Pons (tissue), 1 donor: ENCODE data around the gene GATA3.

Experiments used
- DNase-seq: peaks from one replicate; pipeline ENCODE4 v3.0.0-alpha.2; 2016; ENCODE audit warnings: low spot score

The GATA3 gene

GRCh38 chr10:8064436-8064835, 9.9 kb downstream of the GATA3 start:
- DNase-seq = no peak

- no peak for DNase-seq
Measured at GRCh38 chr10:8065651-8066050, 11.2 kb downstream of the GATA3 start.

- no peak for DNase-seq
Measured at GRCh38 chr10:8066124-8066523, 11.6 kb downstream of the GATA3 start.

GRCh38 chr10:8066797-8067196, 12.3 kb downstream of the GATA3 start:
- DNase-seq = no peak

GRCh38 chr10:8069108-8069507, 14.6 kb downstream of the GATA3 start:
- no peak for DNase-seq

- DNase-seq = no peak
Measured at GRCh38 chr10:8069627-8070026, 15.1 kb downstream of the GATA3 start.

DNA sequence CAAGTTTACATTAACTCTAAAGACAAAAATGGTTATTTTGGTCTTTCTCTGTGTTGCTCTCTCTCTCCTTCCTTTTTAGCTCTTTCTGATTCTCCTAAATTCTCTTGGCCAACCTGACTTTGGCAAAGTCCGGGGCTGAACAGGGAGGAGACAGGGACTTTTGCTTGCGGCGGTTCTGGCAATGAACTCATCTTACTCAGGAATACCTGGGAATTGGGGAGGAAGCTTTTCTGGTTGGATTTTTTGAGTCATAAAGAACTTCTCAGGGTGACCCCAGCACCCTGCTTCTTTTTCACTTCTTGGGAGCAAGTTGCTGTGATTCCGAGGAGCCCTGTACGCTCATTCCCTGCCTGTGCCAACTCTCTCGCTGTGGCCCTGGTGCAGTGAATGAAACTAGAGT, 16.0 kb downstream of the GATA3 start:
- DNase-seq = no peak

- no peak for DNase-seq
Measured at GRCh38 chr10:8071006-8071405, 16.5 kb downstream of the GATA3 start.

DNA sequence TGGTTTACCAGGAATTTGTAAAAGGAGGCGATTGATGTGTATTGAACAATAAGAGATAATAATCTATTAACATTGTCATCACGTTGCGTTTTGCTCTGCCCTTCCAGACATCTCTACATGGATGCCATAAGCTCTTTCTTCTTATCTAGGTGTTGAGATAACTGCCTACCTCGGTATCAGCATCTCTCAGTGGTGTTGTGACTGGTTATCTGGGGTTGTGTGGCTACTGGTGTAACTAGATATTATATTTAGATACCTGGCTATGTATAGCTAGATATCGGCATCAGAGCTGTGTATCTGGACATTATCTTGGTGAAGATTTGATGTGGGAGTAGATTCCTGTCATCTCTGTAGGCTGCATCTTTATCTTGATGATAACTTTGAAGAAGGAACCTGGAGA, 17.2 kb downstream of the GATA3 start:
- no peak for DNase-seq

DNA sequence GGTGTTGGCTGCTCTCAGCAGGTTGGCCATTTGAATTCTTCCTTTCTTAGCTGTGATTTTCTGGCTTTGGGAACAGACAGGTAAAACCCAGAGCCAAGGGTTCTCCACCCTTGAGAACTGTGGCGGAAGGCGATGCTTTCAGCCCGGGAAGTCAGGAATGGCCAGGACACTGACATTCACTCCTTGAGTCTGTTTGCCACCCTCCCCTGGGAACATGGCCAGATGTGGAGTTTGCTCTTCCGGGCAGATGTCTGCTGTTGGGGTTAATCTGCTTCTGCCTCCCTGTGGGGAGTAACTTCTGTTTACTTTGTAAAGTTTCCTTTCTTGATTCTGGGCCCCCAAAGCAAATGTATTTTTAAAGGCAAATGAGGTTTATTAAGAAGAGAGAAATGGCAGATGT, 17.7 kb downstream of the GATA3 start:
- DNase-seq = no peak

DNA sequence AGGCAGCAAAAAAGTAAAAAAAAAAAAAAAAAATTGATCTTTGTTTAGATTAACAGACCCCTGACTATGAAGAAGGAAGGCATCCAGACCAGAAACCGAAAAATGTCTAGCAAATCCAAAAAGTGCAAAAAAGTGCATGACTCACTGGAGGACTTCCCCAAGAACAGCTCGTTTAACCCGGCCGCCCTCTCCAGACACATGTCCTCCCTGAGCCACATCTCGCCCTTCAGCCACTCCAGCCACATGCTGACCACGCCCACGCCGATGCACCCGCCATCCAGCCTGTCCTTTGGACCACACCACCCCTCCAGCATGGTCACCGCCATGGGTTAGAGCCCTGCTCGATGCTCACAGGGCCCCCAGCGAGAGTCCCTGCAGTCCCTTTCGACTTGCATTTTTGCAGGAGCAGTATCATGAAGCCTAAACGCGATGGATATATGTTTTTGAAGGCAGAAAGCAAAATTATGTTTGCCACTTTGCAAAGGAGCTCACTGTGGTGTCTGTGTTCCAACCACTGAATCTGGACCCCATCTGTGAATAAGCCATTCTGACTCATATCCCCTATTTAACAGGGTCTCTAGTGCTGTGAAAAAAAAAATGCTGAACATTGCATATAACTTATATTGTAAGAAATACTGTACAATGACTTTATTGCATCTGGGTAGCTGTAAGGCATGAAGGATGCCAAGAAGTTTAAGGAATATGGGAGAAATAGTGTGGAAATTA, 19.4 kb downstream of the GATA3 start:
- no peak for DNase-seq

GRCh38 chr10:8074881-8075280, 20.4 kb downstream of the GATA3 start:
- no peak for DNase-seq

DNA sequence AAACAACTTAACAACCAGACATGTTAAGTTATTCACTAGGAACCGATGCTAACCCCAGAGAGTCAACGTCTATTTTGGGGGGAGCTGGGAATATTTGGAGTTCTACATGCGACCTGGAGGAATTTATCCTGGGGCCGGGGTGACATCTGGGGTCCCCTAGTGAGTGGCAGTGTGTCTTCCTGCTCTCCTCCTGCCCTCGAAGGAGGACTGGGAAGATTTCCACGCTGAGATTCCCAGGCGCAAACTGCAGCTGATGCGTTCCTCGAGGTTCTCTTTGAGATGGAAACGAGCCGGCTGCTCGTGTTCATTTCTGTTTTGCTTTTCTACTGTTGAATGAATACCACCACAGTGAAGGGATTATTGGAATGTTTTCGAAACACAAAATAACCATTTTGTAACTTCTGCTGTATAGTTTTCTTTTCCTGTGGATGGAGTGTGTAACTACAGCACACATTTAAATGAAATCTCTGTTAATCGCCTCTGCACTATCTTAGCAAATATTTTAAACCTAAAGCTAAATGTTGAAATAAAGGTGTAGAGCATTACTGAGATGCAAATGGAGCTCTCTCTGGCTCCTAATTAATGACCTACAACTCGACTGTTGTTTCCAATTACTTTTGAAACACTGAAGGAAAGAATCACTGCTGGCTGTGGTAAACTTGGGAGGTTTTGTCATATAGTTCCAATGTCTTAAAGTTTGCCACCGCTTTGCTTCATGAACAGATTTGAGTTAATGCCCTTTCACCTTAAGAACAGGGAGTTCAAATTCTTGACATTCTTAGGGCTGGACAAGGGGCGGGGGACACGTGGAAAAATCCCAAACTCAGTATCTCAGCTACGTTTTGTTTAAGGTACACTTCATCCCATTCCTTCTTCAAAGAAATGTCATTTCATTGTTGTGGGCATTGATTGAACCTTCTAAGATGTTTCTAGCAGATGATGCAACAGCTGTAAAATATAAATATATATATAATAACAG, 21.1 kb downstream of the GATA3 start:
- DNase-seq = no peak

GRCh38 chr10:8076933-8077332, 22.4 kb downstream of the GATA3 start:
- no peak for DNase-seq

GRCh38 chr10:8078027-8078426, 23.5 kb downstream of the GATA3 start:
- no peak for DNase-seq

DNA sequence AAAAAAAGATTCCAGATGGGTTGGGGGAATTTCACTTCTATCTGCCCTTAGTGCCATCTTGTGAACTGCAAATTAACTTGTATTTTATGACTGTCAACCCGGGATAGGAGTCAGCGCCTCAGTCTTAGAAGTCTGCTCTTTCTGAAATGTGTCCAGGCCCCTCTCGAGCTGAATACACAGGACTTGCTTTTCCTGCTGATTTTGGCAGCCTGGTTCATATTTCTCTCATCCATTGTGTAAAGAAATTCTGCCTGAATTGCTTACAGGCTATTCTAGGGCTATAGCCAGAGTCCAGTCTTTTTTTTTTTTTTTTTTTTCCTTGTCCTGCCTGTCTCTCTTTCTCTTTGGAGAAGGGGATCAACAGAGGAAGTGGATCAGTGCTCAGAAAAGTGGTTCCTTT, 24.6 kb downstream of the GATA3 start:
- no peak for DNase-seq

- DNase-seq = no peak
Measured at GRCh38 chr10:8084799-8085198, 30.3 kb downstream of the GATA3 start.

DNA sequence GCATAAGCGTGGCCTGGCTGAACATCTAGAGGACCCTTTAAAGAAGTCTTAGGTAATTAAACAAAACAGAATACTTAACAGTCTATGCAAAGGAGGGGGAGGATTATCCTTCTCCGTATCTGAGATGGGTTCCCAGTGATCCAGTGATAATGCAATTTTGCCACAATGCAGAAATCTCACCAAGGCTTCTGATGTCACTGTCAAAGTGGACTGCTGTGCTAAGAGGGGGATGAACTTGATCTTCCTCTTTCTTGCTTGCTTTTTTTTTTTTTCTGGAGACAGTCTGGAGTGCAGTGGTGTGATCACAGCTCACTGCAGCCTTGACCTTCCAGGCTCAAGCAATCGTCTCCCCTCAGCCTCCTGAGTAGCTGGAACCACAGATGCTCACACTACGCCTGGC, 30.8 kb downstream of the GATA3 start:
- DNase-seq = no peak

DNA sequence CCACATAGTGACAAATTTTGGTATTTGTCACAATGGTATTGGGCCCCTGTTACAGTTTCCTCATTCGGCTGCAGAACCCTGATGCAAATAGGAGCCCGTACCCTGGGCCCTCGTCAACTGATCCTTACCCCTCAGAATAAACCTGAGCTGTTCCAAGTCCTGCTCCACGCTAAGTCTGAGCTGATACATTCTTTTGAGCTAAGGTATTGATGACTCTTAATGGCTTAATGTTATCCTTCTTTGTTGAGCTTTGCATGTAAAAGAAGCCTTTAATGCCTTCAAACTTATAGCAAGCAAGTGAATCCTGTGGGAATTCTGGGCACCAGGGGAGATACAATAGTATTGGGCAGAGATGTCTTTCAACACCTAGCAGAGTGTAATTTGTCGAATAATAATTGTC, 31.8 kb downstream of the GATA3 start:
- no peak for DNase-seq

DNA sequence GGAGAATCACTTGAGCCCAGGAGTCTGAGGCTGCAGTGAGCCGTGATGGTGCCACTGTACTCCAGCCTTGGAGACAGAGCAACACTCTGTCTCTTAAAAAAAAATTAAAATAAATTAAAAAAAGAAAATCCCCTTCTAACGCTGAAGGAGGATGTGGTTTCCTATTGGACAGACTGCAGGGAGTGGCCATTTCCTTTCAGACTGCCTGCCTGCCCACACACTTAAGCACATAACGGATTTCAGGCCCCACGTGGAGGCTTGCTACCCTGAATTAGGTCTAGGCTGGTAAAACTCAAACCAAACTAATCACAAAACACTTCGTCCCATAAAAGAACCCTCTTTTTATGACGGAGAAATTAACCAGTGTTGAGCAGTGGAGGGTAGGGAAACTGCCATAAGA, 34.0 kb downstream of the GATA3 start:
- DNase-seq = no peak

DNA sequence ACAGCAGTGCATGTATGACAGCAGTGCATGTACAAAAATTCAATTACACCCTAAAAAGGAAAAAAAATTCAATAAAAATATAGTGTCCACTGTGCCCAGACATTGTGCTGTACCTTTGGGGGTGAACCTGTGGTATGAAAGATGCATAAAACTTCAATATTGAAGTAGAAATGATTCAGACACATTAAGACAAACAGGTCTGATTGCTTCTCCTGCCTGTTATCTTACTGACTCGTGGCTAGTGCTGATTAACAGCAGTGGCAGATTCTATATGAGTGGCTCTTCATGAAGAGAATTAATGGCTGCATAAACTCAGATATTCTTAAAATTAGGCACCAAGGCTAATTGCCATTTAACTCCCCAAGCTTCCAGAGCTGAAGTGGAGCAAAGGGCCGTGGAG, 37.9 kb downstream of the GATA3 start:
- DNase-seq = no peak

GRCh38 chr10:8095959-8096358, 41.5 kb downstream of the GATA3 start:
- DNase-seq = no peak

DNA sequence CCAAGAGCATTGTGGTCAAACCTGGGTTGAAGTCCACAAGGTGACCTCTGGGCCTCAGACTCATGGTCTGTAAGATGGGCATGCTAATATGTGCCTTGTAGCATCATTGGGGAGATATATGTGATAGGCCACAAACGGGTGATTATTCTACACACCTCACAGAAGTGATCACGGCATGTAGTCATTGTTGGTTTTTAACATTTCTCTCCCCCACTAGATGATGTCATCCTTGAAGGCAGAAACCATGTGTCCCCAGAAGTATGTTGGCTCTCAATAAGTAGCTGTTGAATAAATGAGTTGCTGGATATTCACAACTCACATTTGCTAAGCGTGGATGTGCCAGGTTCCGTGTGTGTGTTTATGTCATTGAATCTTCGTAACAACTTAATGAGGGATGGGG, 42.4 kb downstream of the GATA3 start:
- DNase-seq = no peak
